K562 (cell line): ENCODE results near the gene GPC2.

Experiments
- CHD2 ChIP-seq: IDR thresholded peaks from 2 replicates; pipeline ENCODE4 v1.6.1; 2011; ENCODE audit warnings: low read depth, low read length
- CREB1 ChIP-seq, 2 experiments: sonication (generic) in 1 of 2; formaldehyde crosslinking in 1 of 2; IDR thresholded peaks; 2 replicates each; pipeline versions ENCODE4 v1.6.1 to v1.8.0; 2012 to 2022; ENCODE audit warnings: inconsistent platforms in 1 of 2, mild to moderate bottlenecking in 1 of 2, missing genetic modification reagents in 1 of 2, moderate library complexity in 1 of 2
- DDX20 ChIP-seq: fragments of 450-650 bp; IDR thresholded peaks from 2 replicates; pipeline ENCODE4 v1.6.1; 2016; ENCODE audit warnings: missing genetic modification characterization, low read depth, mild to moderate bottlenecking, missing compliant biosample characterization, moderate library complexity
- ELF1 ChIP-seq: fragments of 200-800 bp; sonication (Bioruptor generic); IDR thresholded peaks from 2 replicates; pipeline ENCODE4 v1.6.1; 2016; ENCODE audit warnings: missing genetic modification characterization, missing compliant biosample characterization
- GABPB2 ChIP-seq: fragments of 250-450 bp; sonication (Bioruptor Pico); conservative IDR thresholded peaks from 2 replicates; pipeline ENCODE4 v1.5.1; 2021; ENCODE audit warnings: mild to moderate bottlenecking
- IRF1 ChIP-seq: sonication (generic); formaldehyde crosslinking; IDR thresholded peaks from 2 replicates; pipeline ENCODE4 v1.8.0; 2022; ENCODE audit warnings: missing genetic modification reagents, mild to moderate bottlenecking, borderline replicate concordance
- POLR2AphosphoS5 ChIP-seq: IDR thresholded peaks from 2 replicates; pipeline ENCODE4 v1.6.1; 2011; ENCODE audit warnings: mild to moderate bottlenecking, low read depth, low read length, moderate library complexity; ENCODE audit not compliant: control insufficient read depth, insufficient read depth
- ZBTB1 ChIP-seq: sonication (generic); formaldehyde crosslinking; IDR thresholded peaks from 2 replicates; pipeline ENCODE4 v1.8.1; 2023; ENCODE audit warnings: missing genetic modification reagents, low read depth, mild to moderate bottlenecking, borderline replicate concordance
- ZNF507 ChIP-seq: conservative IDR thresholded peaks from 2 replicates; pipeline ENCODE4 v1.6.1; 2017; ENCODE audit warnings: missing genetic modification characterization, missing compliant biosample characterization
- TF ChIP-seq, protein P1 (sequence below), 3 experiments: IDR thresholded peaks in 2 of 3; conservative IDR thresholded peaks in 1 of 3; 2 replicates each; pipeline ENCODE4 v1.5.1; 2011 to 2012; ENCODE audit warnings: low read length in 3 of 3, mild to moderate bottlenecking in 3 of 3, control low read depth in 2 of 3, improper control_type of control experiment in 1 of 3, inconsistent platforms in 1 of 3, low read depth in 1 of 3, mixed read lengths in 1 of 3, moderate library complexity in 1 of 3; ENCODE audit not compliant: insufficient read depth in 2 of 3

DNA sequence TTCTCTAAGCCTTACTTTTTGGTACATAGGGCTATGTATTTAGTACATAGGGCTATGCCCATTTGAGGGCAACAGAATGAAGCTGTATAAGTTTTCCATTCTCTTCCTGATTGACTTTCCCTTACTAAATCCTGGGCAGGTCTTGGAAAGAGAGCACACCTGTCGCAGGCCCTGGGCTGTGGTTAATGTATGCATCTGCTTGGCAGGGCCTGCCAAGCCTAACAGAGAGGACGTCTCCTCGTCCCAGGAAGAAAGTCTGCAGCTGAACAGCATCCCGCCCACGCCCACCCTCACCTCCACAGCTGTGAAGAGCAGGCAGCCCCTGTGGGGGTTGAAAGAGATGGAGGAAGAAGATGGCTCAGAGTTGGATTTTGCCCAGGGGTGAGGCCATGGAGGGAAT, 33.6 kb upstream of the GPC2 start:
- no peak for TF ChIP-seq CREB1 (IDR thresholded peaks at IDR 0.05)
- TF ChIP-seq CREB1 (CRISPR knock-in tag; IDR thresholded peaks at IDR 0.05), result no peak
- no peak for TF ChIP-seq GABPB2 (CRISPR knock-in tag)
- no peak for TF ChIP-seq IRF1 (CRISPR knock-in tag)
- no peak for TF ChIP-seq ELF1 (tag)
- no peak for TF ChIP-seq DDX20 (tag)
- TF ChIP-seq ZNF507, result no peak
- no peak for TF ChIP-seq POLR2AphosphoS5
- TF ChIP-seq ZBTB1 (CRISPR knock-in tag), result no peak
- TF ChIP-seq, protein P1, sequence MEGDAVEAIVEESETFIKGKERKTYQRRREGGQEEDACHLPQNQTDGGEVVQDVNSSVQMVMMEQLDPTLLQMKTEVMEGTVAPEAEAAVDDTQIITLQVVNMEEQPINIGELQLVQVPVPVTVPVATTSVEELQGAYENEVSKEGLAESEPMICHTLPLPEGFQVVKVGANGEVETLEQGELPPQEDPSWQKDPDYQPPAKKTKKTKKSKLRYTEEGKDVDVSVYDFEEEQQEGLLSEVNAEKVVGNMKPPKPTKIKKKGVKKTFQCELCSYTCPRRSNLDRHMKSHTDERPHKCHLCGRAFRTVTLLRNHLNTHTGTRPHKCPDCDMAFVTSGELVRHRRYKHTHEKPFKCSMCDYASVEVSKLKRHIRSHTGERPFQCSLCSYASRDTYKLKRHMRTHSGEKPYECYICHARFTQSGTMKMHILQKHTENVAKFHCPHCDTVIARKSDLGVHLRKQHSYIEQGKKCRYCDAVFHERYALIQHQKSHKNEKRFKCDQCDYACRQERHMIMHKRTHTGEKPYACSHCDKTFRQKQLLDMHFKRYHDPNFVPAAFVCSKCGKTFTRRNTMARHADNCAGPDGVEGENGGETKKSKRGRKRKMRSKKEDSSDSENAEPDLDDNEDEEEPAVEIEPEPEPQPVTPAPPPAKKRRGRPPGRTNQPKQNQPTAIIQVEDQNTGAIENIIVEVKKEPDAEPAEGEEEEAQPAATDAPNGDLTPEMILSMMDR (IDR thresholded peaks at IDR 0.05 in 2 of 3, conservative IDR thresholded peaks at IDR 0.05 in 1 of 3; ENCODE audit: insufficient read depth in 2 of 3, low read depth in 1 of 3, low read length in 3 of 3), result no peak
- no peak for TF ChIP-seq CHD2
